HepG2 (cell line): ENCODE data around the gene MRRF. TPM values are rescaled to one million over a fixed set of nuclear protein-coding genes. Genes with fewer than 3 reads are reported as not detected.
A peak's percentile ranks its signal among the peaks of the same experiment; 100 is the strongest.

Source experiments
- ATF5 ChIP-seq: sonication (generic); formaldehyde crosslinking; IDR thresholded peaks from 2 replicates; pipeline ENCODE4 v1.4.0; 2020; ENCODE audit warnings: mild to moderate bottlenecking, low read depth, missing genetic modification reagents
- CBX1 ChIP-seq: IDR thresholded peaks from one replicate; pipeline ENCODE4 v1.6.1; 2016; ENCODE audit warnings: antibody characterized with exemption, low read depth
- DMAP1 ChIP-seq: IDR thresholded peaks from 2 replicates; pipeline ENCODE4 v1.6.1; 2016
- HNRNPL ChIP-seq: fragments of 200-400 bp; formaldehyde crosslinking; IDR thresholded peaks from 2 replicates; pipeline ENCODE4 v1.6.1; 2017; ENCODE audit warnings: mild to moderate bottlenecking, low read depth, low read length
- MED1 ChIP-seq: sonication (generic); formaldehyde crosslinking; IDR thresholded peaks from 2 replicates; pipeline ENCODE4 v1.4.0; 2020; ENCODE audit warnings: missing genetic modification reagents
- MXD4 ChIP-seq: IDR thresholded peaks from 2 replicates; pipeline ENCODE4 v1.6.1; 2016; ENCODE audit warnings: mild to moderate bottlenecking, missing biosample characterization, missing genetic modification reagents
- ONECUT2 ChIP-seq: sonication (generic); formaldehyde crosslinking; IDR thresholded peaks from 2 replicates; pipeline ENCODE4 v1.4.0; 2020; ENCODE audit warnings: missing genetic modification reagents
- RAD21 ChIP-seq: fragments of 450-650 bp; formaldehyde crosslinking; IDR thresholded peaks from 2 replicates; pipeline ENCODE4 v1.5.0; 2020; ENCODE audit warnings: mild to moderate bottlenecking
- SMAD3 ChIP-seq: sonication (generic); formaldehyde crosslinking; IDR thresholded peaks from 2 replicates; pipeline ENCODE4 v1.4.0; 2020; ENCODE audit warnings: missing genetic modification reagents
- SNRNP70 ChIP-seq: fragments of 200-400 bp; formaldehyde crosslinking; IDR thresholded peaks from 2 replicates; pipeline ENCODE4 v1.6.1; 2017; ENCODE audit warnings: mild to moderate bottlenecking, low read depth, low read length, moderate library complexity
- SOX13 ChIP-seq, 3 experiments: fragments of 450-650 bp in 1 of 3; sonication (generic) in 1 of 3; formaldehyde crosslinking in 1 of 3; IDR thresholded peaks in 2 of 3; conservative IDR thresholded peaks in 1 of 3; 2 replicates each; pipeline versions ENCODE4 v1.5.0 to v1.6.1; 2016 to 2020; ENCODE audit warnings: antibody characterized with exemption in 1 of 3, mild to moderate bottlenecking in 1 of 3, missing compliant biosample characterization in 1 of 3, missing genetic modification reagents in 1 of 3, moderate library complexity in 1 of 3
- SOX6 ChIP-seq, 2 experiments: fragments of 450-650 bp in 1 of 2; sonication (generic) in 1 of 2; formaldehyde crosslinking in 1 of 2; IDR thresholded peaks; 2 replicates each; pipeline versions ENCODE4 v1.4.0 to v1.6.1; 2017 to 2020; ENCODE audit warnings: antibody characterized with exemption in 1 of 2, mild to moderate bottlenecking in 1 of 2, missing genetic modification reagents in 1 of 2
- ZBTB2 ChIP-seq: sonication (generic); formaldehyde crosslinking; IDR thresholded peaks from 2 replicates; pipeline ENCODE4 v1.8.0; 2022; ENCODE audit warnings: low read depth, missing genetic modification reagents
- ZBTB39 ChIP-seq: sonication (generic); formaldehyde crosslinking; IDR thresholded peaks from 2 replicates; pipeline ENCODE4 v1.5.0; 2020; ENCODE audit warnings: missing genetic modification reagents
- ZNF264 ChIP-seq: sonication (generic); formaldehyde crosslinking; IDR thresholded peaks from 2 replicates; pipeline ENCODE4 v1.4.0; 2020; ENCODE audit warnings: missing genetic modification reagents
- ZNF281 ChIP-seq: sonication (generic); formaldehyde crosslinking; IDR thresholded peaks from 2 replicates; pipeline ENCODE4 v1.4.0; 2020; ENCODE audit warnings: missing genetic modification reagents, borderline replicate concordance
- polyA plus RNA-seq, 8 experiments: library from polyadenylated mRNA; depleted of rRNA in 3 of 8; stranded (reverse) in 7 of 8; unstranded in 1 of 8; fragments of >200 nt; fragmentation: Illumina TruSeq in 4 of 8; extraction: Trizol in 4 of 8; gene quantifications; 2 replicates each; pipeline versions ENCODE4 v1.2.1 to v1.2.3, GENCODE V29; 2011 to 2016; ENCODE audit warnings: low read depth in 4 of 8, missing spikeins in 1 of 8, mixed read lengths in 1 of 8; ENCODE audit not compliant: insufficient read depth in 1 of 8
- total RNA-seq, 5 experiments: library from RNA; depleted of rRNA; stranded (reverse); fragments of >200 nt; fragmentation: Illumina TruSeq; extraction: Trizol; gene quantifications; 2 replicates each; pipeline ENCODE4 v1.2.3, GENCODE V29; 2016; ENCODE audit warnings: low read depth in 1 of 5
- TF ChIP-seq, protein P1 (sequence below): sonication (generic); formaldehyde crosslinking; conservative IDR thresholded peaks from 2 replicates; pipeline ENCODE4 v1.8.1; 2023; ENCODE audit warnings: missing genetic modification reagents
- TF ChIP-seq, protein P2 (sequence below): sonication (generic); formaldehyde crosslinking; IDR thresholded peaks from 2 replicates; pipeline ENCODE4 v1.4.0; 2020; ENCODE audit warnings: low read depth, mild to moderate bottlenecking, missing genetic modification reagents

MRRF gene
- total and polyA plus RNA-seq, 2 of the 13 experiments (the other 11 are each of a cell fraction or from before 2014, with no cell fraction given), result 37.3 to 44.3 TPM

GRCh38 chr9:122346478-122347347 is 82.0 kb downstream of the MRRF start (continued):
- TF ChIP-seq CBX1, result peak; percentile 27
- no peak for TF ChIP-seq ATF5 (CRISPR knock-in tag)
- TF ChIP-seq HNRNPL, result peak; percentile 86
- TF ChIP-seq SOX13 (IDR thresholded peaks at IDR 0.05), result no peak
- peak in 1 of 2 experiments; percentile 28; a peak in 1 of 4 replicates for TF ChIP-seq SOX13 (CRISPR knock-in tag; conservative IDR thresholded peaks at IDR 0.05 in 1 of 2, IDR thresholded peaks at IDR 0.05 in 1 of 2)
- TF ChIP-seq, protein P1, sequence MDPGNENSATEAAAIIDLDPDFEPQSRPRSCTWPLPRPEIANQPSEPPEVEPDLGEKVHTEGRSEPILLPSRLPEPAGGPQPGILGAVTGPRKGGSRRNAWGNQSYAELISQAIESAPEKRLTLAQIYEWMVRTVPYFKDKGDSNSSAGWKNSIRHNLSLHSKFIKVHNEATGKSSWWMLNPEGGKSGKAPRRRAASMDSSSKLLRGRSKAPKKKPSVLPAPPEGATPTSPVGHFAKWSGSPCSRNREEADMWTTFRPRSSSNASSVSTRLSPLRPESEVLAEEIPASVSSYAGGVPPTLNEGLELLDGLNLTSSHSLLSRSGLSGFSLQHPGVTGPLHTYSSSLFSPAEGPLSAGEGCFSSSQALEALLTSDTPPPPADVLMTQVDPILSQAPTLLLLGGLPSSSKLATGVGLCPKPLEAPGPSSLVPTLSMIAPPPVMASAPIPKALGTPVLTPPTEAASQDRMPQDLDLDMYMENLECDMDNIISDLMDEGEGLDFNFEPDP (CRISPR knock-in tag), result no peak
- TF ChIP-seq SNRNP70, result no peak
- TF ChIP-seq SMAD3 (CRISPR knock-in tag), result no peak
- TF ChIP-seq RAD21, result 0 out of 2 replicates have a peak, but pooled peaks have one; percentile 23
- TF ChIP-seq MED1 (CRISPR knock-in tag), result peak; percentile 39; the same call in 1 of the 2 replicates
- peak; percentile 83 for TF ChIP-seq DMAP1 (CRISPR knock-in tag)
- TF ChIP-seq ONECUT2 (CRISPR knock-in tag), result 0 out of 2 replicates have a peak, but pooled peaks have one; percentile 20
- TF ChIP-seq ZBTB39 (CRISPR knock-in tag), result no peak
- TF ChIP-seq SOX6 (IDR thresholded peaks at IDR 0.05), result no peak
- TF ChIP-seq SOX6 (CRISPR knock-in tag; IDR thresholded peaks at IDR 0.05), result no peak
- 0 out of 2 replicates have a peak, but pooled peaks have one; percentile 40 for TF ChIP-seq ZBTB2
- TF ChIP-seq, protein P2, sequence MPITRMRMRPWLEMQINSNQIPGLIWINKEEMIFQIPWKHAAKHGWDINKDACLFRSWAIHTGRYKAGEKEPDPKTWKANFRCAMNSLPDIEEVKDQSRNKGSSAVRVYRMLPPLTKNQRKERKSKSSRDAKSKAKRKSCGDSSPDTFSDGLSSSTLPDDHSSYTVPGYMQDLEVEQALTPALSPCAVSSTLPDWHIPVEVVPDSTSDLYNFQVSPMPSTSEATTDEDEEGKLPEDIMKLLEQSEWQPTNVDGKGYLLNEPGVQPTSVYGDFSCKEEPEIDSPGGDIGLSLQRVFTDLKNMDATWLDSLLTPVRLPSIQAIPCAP (CRISPR knock-in tag), result no peak
- TF ChIP-seq ZNF264 (CRISPR knock-in tag), result no peak; the same call in 1 of the 2 replicates
- peak; percentile 68; the same call in 1 of the 2 replicates for TF ChIP-seq MXD4 (CRISPR knock-in tag)
- TF ChIP-seq ZNF281 (CRISPR knock-in tag), result peak; percentile 41; the same call in 1 of the 2 replicates
